HG03378 (cell line): ENCODE data around the gene KHK.
"Not testable (repeated sequence)": the region's sequence is repeated elsewhere in the genome, so short reads cannot be mapped to it uniquely, and the experiment has no call there.

Experiments
- ATAC-seq: cut with Tn5 transposase; IDR thresholded peaks from one replicate; pipeline ENCODE4 v1.9.1; 2021; ENCODE audit warnings: mild to moderate bottlenecking, moderate library complexity; ENCODE audit not compliant: unreplicated experiment

The KHK gene

DNA sequence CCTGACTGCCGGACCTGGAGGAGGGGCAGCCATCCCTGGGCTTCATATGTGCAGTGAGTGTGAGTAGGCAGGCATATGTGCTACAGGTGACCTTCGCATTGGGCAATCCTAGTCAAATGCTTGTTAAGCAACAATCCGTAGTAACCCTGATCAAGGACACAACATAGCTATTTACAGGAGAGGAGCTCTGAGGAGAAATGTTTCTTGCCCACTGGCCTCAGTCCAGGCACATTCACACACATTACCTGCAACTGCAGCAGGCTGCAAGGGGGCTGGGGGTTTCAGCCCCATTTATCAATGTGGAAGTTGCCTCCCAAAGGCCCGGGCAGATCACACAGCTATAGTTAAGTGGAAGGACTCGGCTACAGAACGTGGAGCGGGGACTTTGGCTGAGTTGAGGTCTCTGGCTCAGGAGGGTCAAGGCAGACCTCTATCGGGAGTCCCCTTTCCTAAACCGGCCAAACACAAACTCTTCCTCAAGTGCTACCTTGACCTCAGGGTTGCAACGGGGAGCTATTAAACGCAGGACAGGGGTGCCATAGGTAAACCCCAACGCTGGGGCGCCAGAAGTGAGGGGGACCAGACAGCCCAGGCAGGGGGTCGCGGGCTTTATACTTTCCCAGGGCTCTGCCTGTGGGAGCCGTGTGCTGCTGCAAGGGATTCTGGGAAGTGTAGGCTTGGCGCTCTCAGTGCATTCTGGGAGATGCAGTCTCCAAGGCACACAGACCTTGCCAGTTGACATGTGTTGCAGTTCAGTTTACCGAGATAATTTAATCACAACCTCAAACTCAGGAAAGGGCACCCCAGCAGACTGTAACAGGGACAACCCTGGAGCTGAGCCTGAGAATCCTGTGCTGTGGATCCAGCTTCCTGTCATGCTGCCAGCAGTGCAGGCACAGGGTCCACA is 9.4 kb downstream of the KHK start:
- ATAC-seq: no peak

DNA sequence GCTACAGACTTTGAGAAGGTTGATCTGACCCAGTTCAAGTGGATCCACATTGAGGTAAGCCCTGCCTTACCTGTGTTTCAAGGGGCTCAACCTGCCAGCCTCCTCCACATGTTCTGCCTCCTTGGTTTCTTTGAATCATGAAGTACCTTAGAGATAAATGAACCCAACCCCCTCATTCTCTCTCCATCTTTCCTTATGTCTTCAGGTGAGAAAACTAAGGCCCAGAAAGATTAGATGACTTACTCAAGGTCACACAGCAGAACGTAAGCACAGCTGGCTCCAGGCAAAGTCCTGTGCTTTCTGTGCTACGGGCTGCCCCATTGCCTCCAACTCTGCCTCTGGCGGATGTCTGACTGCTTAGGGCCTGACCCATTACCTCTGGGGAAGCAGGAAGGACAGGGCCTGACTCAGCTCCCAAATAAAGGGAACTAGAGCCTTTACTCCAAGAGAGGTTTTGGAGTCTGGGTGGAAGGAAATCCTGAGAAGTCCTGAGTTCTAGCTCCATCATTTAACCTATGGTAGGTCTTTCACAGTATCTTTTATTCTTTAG is 10.3 kb downstream of the KHK start:
- no peak for ATAC-seq

DNA sequence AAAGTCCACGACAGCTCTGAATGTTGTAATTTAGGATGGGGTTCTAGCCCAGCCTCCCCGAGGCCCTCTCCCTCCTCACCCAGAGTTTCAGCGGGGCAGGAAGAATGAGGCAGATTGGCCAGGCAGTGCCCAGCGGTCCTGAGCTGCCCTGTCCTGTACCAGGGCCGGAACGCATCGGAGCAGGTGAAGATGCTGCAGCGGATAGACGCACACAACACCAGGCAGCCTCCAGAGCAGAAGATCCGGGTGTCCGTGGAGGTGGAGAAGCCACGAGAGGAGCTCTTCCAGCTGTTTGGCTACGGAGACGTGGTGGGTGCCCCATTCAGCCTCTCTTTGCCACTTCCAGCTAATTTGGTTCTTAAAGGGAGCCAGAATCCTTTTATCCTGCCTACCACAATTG is 10.8 kb downstream of the KHK start:
- ATAC-seq: no peak

DNA sequence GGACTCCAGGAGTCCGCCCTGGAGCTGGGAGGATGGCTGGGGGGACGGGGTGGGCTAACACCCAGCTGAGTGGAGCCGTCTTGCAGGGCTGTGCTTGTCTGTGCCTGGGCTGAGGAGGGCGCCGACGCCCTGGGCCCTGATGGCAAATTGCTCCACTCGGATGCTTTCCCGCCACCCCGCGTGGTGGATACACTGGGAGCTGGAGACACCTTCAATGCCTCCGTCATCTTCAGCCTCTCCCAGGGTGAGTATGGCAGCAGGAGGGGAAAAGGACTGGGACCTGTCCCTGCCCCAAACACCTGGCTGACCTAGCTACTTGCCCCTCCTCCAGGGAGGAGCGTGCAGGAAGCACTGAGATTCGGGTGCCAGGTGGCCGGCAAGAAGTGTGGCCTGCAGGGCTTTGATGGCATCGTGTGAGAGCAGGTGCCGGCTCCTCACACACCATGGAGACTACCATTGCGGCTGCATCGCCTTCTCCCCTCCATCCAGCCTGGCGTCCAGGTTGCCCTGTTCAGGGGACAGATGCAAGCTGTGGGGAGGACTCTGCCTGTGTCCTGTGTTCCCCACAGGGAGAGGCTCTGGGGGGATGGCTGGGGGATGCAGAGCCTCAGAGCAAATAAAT is 12.9 kb downstream of the KHK start:
- ATAC-seq: no peak

DNA sequence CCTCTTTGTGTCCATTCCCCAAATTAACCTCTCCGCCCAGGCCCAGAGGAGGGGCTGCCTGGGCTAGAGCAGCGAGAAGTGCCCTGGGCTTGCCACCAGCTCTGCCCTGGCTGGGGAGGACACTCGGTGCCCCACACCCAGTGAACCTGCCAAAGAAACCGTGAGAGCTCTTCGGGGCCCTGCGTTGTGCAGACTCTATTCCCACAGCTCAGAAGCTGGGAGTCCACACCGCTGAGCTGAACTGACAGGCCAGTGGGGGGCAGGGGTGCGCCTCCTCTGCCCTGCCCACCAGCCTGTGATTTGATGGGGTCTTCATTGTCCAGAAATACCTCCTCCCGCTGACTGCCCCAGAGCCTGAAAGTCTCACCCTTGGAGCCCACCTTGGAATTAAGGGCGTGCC is 13.5 kb downstream of the KHK start:
- ATAC-seq: no peak

DNA sequence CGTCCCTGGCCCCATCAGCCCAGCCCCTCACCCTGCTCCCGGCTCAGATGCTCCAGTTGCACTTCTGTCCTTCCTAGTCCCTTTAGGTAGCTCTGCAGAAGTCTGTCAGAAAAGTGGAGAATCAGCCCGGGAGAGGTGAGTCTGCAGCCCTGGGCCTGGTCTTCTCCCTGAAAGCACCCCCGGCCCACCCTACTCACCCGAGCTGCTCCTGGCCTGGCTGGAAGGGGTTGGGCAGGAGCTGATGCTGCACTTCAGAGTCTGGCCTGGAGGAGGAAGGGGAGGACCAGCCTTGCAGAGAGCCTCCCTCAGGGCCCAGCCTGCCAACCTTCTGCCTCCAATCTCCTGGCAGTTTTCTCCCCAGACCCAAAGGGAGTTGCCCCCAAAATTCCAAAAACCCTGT is 15.8 kb downstream of the KHK start:
- ATAC-seq: no peak

DNA sequence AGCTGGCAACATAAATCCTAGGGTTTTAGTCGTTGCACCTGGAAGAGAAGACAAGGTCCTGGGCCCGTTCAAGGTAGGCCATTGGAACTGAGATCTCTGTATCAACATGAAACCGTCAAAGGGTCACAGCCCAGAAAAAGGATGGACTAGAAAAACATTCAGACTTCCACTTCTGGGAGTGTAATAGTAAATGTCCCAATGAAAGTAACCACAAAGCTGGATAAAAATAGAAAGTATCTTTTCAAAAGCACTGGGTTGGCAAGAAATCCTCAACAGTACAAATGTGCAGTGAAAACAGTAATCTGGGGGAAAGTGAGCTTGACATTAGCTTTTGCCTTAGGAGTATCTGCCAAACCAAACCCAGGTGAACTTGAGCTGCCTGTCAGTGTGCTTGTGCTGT is 19.4 kb downstream of the KHK start:
- ATAC-seq: no peak

DNA sequence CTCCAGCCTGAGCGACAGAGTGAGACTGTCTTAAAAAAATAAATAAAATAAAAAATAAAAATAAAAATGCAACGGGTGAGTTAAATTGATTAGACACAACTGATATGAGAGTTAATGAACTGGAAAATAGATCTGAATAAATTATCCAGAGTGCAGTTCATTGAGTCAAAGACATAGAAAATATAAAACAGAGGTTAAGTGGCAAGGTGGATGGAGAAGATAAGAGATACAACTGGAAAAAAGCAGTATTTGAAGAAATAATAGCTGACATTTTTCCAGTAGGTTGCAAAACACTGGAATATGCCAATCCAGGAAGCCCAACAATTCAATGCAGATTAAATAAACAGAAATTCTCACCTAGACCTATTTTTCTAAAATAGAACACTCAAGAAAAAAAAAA is 21.6 kb downstream of the KHK start:
- ATAC-seq: no peak

DNA sequence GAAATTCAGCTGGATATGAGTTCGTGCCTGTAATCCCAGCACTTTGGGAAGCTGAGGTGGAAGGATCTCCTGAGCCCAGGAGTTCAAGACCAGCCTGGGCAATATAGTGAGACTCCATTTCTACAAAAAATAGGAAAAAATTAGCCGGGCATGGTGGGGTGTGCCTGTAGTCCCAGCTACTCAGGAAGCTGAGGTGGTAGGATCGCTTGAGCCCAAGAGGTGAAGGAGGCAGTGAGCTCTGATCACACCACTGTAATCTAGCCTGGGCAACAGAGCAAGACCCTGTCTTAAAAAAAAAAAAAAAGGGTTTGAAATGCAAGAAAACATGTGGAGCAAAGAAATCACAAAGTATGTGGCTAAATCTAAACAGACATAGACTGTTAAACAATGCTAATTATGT is 22.5 kb downstream of the KHK start:
- ATAC-seq: no peak

DNA sequence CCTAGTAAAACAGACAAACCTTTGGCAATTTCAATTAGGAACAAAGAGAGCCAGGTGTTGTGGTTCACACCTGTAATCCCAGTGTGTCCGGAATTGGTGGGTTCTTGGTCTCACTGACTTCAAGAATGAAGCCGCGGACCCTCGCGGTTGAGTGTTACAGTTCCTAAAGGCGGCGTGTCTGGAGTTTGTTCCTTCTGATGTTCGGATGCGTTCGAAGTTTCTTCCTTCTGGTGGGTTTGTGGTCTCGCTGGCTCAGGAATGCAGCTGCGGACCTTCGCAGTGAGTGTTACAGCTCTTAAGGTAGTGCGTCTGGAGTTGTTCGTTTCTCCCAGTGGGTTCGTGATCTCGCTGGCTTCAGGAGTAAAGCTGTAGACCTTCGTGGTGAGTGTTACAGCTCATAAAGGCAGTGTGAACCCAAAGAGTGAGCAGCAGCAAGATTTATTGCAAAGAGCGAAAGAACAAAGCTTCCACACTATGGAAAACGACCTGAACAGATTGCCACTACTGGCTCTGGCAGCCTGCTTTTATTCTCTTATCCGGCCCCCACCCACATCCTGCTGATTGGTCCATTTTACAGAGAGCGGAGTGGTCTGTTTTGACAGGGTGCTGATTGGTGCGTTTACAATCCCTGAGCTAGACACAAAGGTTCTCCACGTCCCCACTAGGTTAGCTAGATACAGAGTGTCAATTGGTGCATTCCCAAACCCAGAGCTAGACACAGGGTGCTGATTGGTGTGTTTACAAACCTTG is 24.2 kb downstream of the KHK start:
- not testable (repeated sequence) for ATAC-seq

DNA sequence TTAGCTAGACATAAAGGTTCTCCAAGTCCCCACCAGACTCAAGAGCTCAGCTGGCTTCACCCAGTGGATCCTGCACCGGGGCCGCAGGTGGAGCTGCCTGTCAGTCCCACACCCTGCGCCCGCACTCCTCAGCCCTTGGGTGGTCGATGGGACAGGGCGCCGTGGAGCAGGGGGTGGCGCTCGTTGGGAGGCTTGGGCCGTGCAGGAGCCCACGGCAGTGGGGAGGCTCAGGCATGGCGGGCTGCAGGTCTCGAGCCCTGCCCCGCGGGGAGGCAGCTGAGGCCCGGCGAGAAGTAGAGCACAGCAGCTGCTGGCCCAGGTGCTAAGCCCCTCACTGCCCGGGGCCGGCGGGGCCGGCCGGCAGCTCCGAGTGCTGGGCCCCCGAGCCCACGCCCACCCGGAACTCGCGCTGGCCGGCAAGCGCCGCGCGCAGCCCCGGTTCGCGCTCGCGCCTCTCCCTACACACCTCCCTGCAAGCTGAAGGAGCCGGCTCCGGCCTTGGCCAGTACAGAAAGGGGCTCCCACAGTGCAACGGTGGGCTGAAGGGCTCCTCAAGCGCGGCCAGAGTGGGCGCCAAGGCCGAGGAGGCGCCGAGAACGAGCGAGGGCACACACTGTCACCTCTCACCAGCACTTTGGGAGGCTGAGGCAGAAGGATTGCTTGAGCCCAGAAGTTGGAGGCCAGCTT is 25.0 kb downstream of the KHK start:
- not testable (repeated sequence) for ATAC-seq

DNA sequence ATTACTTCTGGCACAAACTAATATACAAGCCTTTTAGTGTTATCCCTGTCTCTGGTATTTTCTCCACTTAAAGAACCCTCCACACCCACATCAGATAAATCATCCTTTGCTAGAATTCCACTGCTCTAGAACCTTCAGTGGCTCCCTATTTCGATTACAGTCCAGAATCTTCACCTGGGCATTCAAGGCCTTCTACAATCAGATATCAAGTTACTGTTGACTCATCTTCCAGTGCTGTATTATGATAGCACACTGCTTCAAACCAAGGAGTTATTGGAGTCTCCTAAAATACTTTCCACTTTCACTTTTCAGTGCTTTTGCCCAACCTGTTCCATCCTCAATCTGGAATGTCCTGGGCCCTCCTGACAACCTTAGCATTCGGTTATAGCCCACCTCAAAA is 28.9 kb downstream of the KHK start:
- no peak for ATAC-seq

DNA sequence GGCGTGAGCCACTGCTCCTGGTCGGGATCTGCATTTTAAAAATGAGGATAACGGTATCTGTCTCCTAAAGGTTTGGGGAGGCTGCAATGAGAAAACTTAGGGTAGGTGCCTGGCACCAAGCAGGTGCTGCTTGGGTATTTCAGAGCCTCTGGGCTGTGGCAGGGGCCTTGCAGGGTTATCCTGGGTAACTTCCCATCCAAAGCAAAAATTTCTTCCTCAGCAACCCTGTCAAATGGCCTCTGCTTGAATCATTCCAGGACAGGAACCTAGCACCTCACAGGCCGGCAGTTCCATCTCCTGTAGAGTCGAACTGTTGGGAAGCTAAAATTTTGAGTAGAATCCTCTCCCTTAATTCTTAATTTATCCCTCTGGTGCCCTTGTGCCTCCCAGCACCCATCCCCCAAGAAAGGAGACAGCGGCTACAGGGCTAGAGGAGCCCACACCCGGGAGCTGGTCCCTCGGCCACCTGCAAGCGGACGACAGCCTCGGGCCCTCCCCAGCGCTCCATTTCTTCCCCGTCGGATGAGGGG is 31.5 kb downstream of the KHK start:
- ATAC-seq: no peak

DNA sequence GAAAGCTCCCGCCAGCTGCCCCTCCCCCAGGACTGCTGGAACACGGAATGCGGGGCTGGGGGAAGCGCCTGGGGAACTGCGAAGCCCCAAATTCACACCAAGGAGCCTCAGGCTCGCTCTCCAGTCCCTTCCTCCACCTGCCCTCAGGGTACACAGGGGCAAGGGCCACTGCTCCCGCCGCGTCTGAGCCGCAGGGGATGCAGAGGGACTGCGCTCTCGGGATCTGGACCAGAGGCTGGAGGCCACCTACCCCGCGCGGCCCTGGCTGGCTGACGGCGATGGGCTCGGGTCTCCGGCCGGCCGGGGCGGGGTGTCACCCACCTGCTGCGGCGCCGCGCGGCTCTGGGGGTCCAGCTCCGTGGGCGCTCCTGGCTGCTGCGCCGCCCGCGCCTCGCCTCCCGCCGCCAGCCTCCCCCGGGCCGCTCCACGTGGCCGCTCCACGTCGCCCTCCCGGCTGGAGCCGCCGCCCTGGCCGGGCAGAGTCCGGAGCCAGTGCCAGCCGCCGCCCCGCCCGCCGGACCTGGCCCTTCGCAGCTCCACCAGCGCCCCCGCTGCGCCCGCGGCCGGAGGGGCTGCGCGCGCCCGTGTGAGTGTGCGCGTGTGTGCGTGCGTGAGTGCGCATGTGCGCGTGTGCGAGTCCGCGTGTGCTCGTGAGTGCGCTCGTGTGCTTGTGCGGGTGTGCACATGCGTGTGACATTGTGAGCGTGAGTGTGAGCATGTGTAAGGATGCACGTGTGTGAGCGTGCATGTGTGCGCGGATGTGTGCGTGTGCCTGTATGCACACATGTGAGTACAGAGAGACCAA is 32.2 kb downstream of the KHK start, which contains the start of gene CGREF1:
CGREF1 (minus strand) TSS at position 604 of the 805 bp plus-strand sequence. CDS start 14,762 bp downstream, outside the sequence.
- no peak for ATAC-seq

DNA sequence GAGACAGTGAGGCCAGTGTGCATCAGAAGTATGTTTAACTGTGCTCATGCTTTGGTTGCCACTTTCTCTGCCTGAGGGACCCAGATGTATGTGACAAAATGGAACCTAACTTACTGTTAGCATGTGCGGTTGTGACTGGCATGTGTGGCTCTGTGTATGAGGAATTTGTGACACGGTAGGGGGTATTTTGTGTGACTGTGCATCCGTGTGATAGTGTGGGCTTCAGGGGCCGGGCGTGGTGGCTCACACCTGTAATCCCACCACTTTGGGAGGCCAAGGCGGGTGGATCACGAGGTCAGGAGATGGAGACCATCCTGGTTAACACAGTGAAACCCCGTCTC is 32.7 kb downstream of the KHK start:
- ATAC-seq: not testable (repeated sequence)

DNA sequence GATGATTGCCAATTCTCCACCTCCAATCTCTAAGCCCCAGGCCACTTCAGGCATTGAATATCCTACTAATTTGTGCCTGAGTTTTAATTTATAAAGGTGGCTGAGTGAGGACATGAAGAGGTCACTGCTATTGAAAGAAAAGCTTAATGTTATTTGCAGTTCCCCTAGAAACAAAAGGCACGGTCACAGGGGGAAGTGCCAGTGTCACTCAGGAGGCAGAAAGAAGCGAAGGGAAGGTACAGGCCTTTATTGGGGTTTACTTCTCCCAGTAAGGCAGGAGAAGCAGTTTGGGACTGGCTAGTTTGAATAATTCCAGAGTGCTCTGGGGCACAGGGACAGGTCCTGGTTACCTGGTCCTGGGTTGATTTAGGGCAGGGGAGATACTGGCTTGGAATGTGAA is 35.3 kb downstream of the KHK start:
- ATAC-seq: no peak

DNA sequence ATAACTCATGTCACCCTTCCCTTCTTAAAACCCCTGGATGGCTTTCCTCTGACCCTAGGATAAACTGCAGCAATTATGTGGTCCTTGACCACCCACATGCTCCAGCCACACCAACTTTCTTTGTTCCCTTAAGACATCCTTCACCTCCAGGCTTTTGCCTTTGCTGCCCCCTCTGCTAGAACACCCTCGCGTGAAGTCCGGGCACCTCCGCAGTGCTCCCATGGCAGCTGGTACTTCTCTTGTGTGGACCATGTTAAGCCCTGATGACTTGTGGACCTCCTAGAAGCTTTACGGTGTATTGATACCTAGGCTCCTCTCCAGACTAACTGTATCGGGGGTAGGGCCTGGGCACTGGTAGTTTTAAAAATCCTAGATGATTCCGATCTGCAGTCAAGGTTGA is 36.2 kb downstream of the KHK start:
- ATAC-seq: no peak

DNA sequence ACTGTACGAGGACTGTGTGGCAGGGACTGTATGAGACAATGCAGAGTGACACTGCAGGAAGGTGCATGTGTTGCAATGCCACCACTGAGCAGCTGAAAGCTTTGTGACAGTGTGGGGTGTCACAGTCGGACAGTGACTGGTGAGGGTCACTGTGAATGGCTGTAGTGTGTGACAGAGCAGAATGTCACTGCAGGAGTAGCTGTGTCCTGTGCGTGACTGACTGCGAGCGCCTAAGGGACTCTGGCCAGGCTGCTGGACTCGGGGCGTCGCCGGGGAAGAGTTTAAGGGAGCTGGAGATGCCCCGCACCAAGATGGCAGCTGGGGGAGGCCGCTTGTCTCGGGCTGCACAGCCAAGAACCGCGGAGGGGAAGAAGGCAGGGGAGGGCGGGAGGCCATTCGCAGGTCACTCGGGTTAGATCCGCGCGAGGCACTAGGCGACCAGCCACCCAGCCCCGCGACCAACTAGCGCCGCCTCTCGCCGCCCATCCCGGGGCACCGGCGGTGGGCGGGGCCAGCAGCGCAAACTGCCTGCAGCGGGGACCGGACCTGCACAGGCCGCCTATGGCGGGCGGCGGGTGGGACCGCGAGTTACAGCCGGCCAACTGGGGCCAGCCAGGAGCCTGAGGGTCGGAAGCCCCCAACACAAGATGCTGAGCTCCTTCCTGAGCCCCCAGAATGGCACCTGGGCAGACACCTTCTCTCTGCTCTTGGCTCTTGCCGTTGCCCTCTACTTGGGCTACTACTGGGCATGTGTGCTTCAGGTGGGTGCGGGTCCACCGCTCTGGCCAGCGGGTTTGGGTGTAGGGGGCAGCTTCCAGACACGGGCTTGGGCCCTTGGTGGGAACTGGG is 37.0 kb downstream of the KHK start, which contains the start of gene ABHD1:
ABHD1 (plus strand) TSS at position 514 of the 849 bp plus-strand sequence; CDS start at position 648, 134 bp downstream.
- ATAC-seq: no peak

DNA sequence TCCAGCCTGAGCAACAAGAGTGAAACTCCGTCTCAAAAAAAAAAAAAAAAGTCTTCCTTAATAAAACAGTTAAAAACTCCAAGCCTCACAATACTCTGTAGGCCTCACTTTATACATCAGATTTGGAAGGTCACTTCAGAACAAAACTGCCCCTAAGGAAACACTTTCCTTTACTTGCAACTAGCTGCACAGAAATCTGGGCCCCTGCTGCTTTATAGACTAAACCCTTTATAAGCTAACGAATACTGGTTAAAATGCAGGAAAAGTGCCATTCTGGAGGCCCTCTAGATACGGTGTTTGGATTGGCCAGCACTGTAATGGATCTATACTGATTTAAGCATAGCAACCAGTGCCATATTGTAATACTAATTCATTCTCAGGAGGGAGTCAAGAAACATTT is 38.5 kb downstream of the KHK start:
- no peak for ATAC-seq
